ENCODE measurements around the gene PRKAG2. TPM values are rescaled to one million over a fixed set of nuclear protein-coding genes. Genes with fewer than 3 reads are reported as not detected.

Gene PRKAG2
- total RNA-seq, 2 donors from 2014 or later, result 38.3 to 78.5 TPM

DNA sequence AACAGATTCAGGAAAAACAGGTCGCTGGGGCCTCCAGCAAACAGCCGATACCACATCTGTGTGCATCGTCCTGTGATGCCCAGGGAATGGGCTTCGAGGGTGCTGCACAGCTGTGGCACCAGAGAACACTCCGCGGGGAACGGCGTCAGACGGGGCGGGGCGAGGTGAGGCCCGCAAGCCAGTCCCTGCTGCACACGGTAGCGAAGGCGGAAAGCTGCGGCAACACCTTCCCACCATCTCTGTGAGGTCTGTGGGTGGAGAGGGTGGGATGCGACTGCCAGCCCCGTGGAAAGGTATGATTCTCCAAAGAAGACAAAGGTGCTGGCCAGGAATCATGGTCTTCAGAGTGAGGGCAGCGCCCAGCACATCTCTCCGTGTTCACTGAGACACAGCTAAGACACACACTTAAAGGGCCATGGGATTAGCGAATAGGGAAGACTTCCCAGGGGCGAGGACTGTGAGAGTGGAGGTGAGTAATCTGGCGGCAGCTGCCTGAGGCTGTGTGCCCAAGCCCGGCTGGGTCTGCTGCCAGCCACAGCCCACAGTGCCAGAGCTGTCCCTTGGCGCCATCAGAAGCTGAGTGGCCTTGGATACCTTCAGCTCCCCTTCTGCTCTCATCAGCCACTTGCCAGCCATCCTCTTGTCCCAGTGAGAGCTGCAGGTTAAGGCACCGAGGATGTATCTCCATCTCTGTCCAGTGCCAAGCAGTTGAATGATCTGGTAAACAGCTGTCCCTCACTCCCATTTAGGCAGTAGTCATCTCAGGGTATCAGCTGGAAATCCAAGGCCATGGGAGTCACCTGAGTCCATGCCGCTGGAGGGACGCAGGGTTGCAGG, 17.6 kb downstream of the PRKAG2 start:
- TF ChIP-seq, protein P1, sequence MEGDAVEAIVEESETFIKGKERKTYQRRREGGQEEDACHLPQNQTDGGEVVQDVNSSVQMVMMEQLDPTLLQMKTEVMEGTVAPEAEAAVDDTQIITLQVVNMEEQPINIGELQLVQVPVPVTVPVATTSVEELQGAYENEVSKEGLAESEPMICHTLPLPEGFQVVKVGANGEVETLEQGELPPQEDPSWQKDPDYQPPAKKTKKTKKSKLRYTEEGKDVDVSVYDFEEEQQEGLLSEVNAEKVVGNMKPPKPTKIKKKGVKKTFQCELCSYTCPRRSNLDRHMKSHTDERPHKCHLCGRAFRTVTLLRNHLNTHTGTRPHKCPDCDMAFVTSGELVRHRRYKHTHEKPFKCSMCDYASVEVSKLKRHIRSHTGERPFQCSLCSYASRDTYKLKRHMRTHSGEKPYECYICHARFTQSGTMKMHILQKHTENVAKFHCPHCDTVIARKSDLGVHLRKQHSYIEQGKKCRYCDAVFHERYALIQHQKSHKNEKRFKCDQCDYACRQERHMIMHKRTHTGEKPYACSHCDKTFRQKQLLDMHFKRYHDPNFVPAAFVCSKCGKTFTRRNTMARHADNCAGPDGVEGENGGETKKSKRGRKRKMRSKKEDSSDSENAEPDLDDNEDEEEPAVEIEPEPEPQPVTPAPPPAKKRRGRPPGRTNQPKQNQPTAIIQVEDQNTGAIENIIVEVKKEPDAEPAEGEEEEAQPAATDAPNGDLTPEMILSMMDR (IDR thresholded peaks at IDR 0.05), result no peak
- DNase-seq (ENCODE audit: low spot score), result no peak
- Histone ChIP-seq H3K4me3 (no peak overlapping the region), H3K27me3 (replicated peaks; ENCODE audit: insufficient read depth) (no peaks in the 10 kb centered on the region), H3K9me3 (no peaks in the 10 kb centered on the region), H3K27ac (no peak overlapping the region), H3K36me3 (no peaks in the 10 kb centered on the region), H3K4me1 (ENCODE audit: control insufficient read depth in 1 of 2, low read depth in 2 of 2) (no peaks in the 10 kb centered on the region)
- ATAC-seq (ENCODE audit: insufficient number of reproducible peaks, low FRiP score, low read depth), result no peak

DNA sequence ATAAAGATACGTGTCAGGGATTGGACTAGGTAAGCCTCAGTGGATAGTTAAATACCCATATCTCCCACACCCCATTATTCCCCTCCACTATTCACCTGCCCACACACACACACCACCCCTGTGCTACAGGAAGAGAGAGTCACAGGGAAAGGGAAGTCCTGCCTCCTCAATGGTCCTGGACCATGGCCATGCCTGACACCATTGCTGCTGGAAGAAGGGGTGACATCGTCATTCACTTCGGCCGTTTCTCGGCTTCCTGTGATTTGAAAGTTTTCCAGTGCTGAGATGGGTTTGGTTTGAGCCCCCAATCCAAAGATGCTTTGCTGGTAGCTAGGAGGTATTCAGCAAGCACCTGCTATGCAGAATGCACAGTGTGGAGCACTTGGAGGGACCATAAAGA, 18.5 kb downstream of the PRKAG2 start:
- TF ChIP-seq, protein P1 (IDR thresholded peaks at IDR 0.05), result no peak
- Histone ChIP-seq H3K4me3 (no peak overlapping the region), H3K4me1 (ENCODE audit: control insufficient read depth in 1 of 2, low read depth in 2 of 2) (no peaks in the 10 kb centered on the region), H3K27ac (no peak overlapping the region), H3K36me3 (no peaks in the 10 kb centered on the region), H3K27me3 (replicated peaks; ENCODE audit: insufficient read depth) (no peaks in the 10 kb centered on the region), H3K9me3 (no peaks in the 10 kb centered on the region)
- no peak for ATAC-seq (ENCODE audit: insufficient number of reproducible peaks, low FRiP score, low read depth)
- no peak for DNase-seq (ENCODE audit: low spot score)

DNA sequence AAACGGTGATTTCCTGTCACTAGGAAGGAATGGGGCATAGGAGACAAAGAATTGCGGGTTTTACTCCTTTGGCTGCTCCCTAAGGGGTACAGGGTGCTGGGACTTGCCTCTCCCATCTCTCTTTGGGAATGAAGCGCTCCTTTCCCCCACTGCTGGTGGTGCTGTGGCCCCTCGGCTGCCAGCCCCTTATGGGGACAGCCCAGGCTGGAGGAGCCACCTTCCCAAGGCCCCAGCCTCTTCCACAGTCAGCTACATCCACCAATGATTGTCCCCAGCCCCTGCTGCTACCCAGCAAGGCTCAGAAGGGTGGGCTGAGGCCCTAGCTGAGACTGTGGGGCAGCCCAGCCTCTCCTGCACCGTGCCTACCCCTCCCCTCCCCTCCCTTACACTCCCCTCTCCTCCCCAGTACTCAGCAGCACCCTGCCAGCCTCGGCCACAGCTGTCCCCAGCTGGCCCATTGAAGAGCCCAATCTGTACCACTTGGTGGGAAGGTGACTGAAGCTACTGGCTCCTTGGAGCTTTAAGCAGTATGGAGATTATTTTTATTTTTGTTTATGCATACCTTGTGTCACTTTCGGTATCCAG, 19.0 kb downstream of the PRKAG2 start:
- Histone ChIP-seq H3K4me1 (ENCODE audit: control insufficient read depth in 1 of 2, low read depth in 2 of 2) (no peaks in the 10 kb centered on the region), H3K4me3 (no peak overlapping the region), H3K9me3 (no peaks in the 10 kb centered on the region), H3K27ac (no peak overlapping the region), H3K27me3 (replicated peaks; ENCODE audit: insufficient read depth) (no peaks in the 10 kb centered on the region), H3K36me3 (no peaks in the 10 kb centered on the region)
- ATAC-seq (ENCODE audit: insufficient number of reproducible peaks, low FRiP score, low read depth), result no peak
- TF ChIP-seq, protein P1 (IDR thresholded peaks at IDR 0.05), result no peak
- no peak for DNase-seq (ENCODE audit: low spot score)

DNA sequence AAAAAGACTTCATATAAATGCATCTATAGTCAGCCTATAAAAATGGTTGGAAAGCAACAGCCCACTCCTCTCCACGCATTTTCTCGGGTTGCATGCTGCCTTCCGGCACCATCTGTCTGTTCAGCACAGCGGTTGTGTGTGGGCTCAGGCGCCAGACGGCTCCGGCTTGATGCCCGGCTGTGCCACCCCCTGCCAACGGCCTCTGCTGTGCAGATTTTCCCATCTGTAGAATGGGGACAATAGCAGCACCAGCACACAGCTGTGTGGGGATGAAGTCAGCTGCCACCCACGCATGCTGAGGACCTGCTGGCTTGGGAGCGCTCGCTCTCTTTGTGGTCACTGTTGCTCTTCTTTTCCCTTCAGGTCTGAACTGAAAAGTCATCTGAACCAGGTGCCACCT, 19.5 kb downstream of the PRKAG2 start:
- Histone ChIP-seq H3K36me3 (no peaks in the 10 kb centered on the region), H3K9me3 (no peaks in the 10 kb centered on the region), H3K4me1 (ENCODE audit: control insufficient read depth in 1 of 2, low read depth in 2 of 2) (no peaks in the 10 kb centered on the region), H3K4me3 (no peak overlapping the region), H3K27me3 (replicated peaks; ENCODE audit: insufficient read depth) (no peaks in the 10 kb centered on the region), H3K27ac (no peak overlapping the region)
- no peak for ATAC-seq (ENCODE audit: insufficient number of reproducible peaks, low FRiP score, low read depth)
- TF ChIP-seq, protein P1 (IDR thresholded peaks at IDR 0.05), result no peak
- no peak for DNase-seq (ENCODE audit: low spot score)

DNA sequence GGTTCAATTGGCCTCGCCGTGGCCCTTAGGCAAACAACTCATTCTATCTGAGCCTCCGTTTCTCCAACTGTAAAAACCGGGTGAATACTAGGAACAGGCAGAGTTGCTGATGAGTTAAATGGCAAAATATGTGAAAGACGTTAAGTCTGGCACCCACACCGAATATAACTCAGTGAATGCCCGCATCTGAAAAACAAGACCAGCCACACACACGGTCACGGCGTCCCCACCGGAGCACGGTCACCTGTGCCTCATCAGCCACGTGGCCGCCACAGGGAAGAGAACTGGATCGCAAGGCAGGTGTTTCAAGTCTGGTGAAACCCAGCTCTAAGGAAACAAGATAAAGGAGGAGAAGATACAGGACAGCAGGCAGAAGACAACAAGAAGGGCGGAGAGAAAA, 20.4 kb downstream of the PRKAG2 start:
- Histone ChIP-seq H3K36me3 (no peaks in the 10 kb centered on the region), H3K27me3 (replicated peaks; ENCODE audit: insufficient read depth) (no peaks in the 10 kb centered on the region), H3K4me1 (ENCODE audit: control insufficient read depth in 1 of 2, low read depth in 2 of 2) (peaks cover 3 to 8% of the 10 kb centered on the region in 2 donors), H3K4me3 (no peak overlapping the region), H3K27ac (no peak overlapping the region), H3K9me3 (no peaks in the 10 kb centered on the region)
- no peak for DNase-seq (ENCODE audit: low spot score)
- ATAC-seq (ENCODE audit: insufficient number of reproducible peaks, low FRiP score, low read depth), result no peak
- TF ChIP-seq, protein P1 (IDR thresholded peaks at IDR 0.05), result no peak
